K562 (cell line): ENCODE data around the gene PPP6R1. TPM values are rescaled to one million over a fixed set of nuclear protein-coding genes. Genes with fewer than 3 reads are reported as not detected.

ENCODE experiments used
- BHLHE40 ChIP-seq: IDR thresholded peaks from 2 replicates; pipeline ENCODE4 v1.6.1; 2011; ENCODE audit warnings: low read length, improper control_type of control experiment
- CREB5 ChIP-seq: fragments of 250-450 bp; sonication (Bioruptor Pico); IDR thresholded peaks from 2 replicates; pipeline ENCODE4 v1.5.0; 2020; ENCODE audit warnings: mild to moderate bottlenecking
- ELF4 ChIP-seq: fragments of 450-650 bp; formaldehyde crosslinking; IDR thresholded peaks from 2 replicates; pipeline ENCODE4 v1.4.0; 2022; ENCODE audit warnings: missing genetic modification characterization
- GABPB2 ChIP-seq: fragments of 250-450 bp; sonication (Bioruptor Pico); conservative IDR thresholded peaks from 2 replicates; pipeline ENCODE4 v1.5.1; 2021; ENCODE audit warnings: mild to moderate bottlenecking
- HDAC1 ChIP-seq, 2 experiments: fragments of 450-650 bp; IDR thresholded peaks; 2 replicates each; pipeline ENCODE4 v1.6.1; 2016 to 2017; ENCODE audit warnings: inconsistent platforms in 1 of 2, mild to moderate bottlenecking in 1 of 2, moderate library complexity in 1 of 2
- HIVEP1 ChIP-seq: fragments of 250-450 bp; sonication (Bioruptor Pico); IDR thresholded peaks from 2 replicates; pipeline ENCODE4 v1.4.0; 2020; ENCODE audit warnings: mild to moderate bottlenecking
- MXI1 ChIP-seq: IDR thresholded peaks from 2 replicates; pipeline ENCODE4 v1.6.1; 2011; ENCODE audit warnings: low read depth, mild to moderate bottlenecking, improper control_type of control experiment, low read length
- NFIX ChIP-seq: fragments of 250-450 bp; sonication (Bioruptor Pico); IDR thresholded peaks from 2 replicates; pipeline ENCODE4 v1.4.0; 2020; ENCODE audit warnings: low read depth, mild to moderate bottlenecking, moderate library complexity
- NRF1 ChIP-seq, 2 experiments: fragments of 450-650 bp; IDR thresholded peaks in 1 of 2; conservative IDR thresholded peaks in 1 of 2; 2 replicates each; pipeline ENCODE4 v1.6.1; 2014; ENCODE audit warnings: mild to moderate bottlenecking in 2 of 2
- SAFB2 ChIP-seq: fragments of 200-400 bp; formaldehyde crosslinking; IDR thresholded peaks from 2 replicates; pipeline ENCODE4 v1.6.1; 2018; ENCODE audit warnings: borderline replicate concordance, low read length, low read depth, moderate library complexity; ENCODE audit not compliant: severe bottlenecking
- SMARCE1 ChIP-seq: fragments of 450-650 bp; IDR thresholded peaks from 2 replicates; pipeline ENCODE4 v1.7.1; 2016; ENCODE audit warnings: mild to moderate bottlenecking
- TOE1 ChIP-seq, 2 experiments: fragments of 450-650 bp in 1 of 2; sonication (generic) in 1 of 2; formaldehyde crosslinking in 1 of 2; IDR thresholded peaks; 2 replicates each; pipeline versions ENCODE4 v1.7.1 to v1.8.0; 2016 to 2022; ENCODE audit warnings: borderline replicate concordance in 2 of 2, mild to moderate bottlenecking in 2 of 2, antibody characterized with exemption in 1 of 2, inconsistent platforms in 1 of 2, low read depth in 1 of 2, missing genetic modification reagents in 1 of 2, moderate library complexity in 1 of 2
- ZEB2 ChIP-seq: fragments of 450-650 bp; IDR thresholded peaks from 2 replicates; pipeline ENCODE4 v1.6.1; 2016
- ZFP36 ChIP-seq: fragments of 150-350 bp; IDR thresholded peaks from 2 replicates; pipeline ENCODE4 v1.6.1; 2018; ENCODE audit warnings: low read length, low read depth; ENCODE audit not compliant: partially characterized antibody
- ZNF431 ChIP-seq: sonication (generic); formaldehyde crosslinking; IDR thresholded peaks from 2 replicates; pipeline ENCODE4 v1.8.0; 2022; ENCODE audit warnings: mild to moderate bottlenecking, missing genetic modification reagents
- ZNF449 ChIP-seq: fragments of 250-450 bp; sonication (Bioruptor Pico); IDR thresholded peaks from 2 replicates; pipeline ENCODE4 v1.8.0; 2022; ENCODE audit warnings: moderate library complexity, mild to moderate bottlenecking, inconsistent platforms
- ZNF57 ChIP-seq: fragments of 450-650 bp; formaldehyde crosslinking; IDR thresholded peaks from 2 replicates; pipeline ENCODE4 v1.4.0; 2020; ENCODE audit warnings: mild to moderate bottlenecking, moderate library complexity
- polyA plus RNA-seq, 8 experiments: library from polyadenylated mRNA; depleted of rRNA in 4 of 8; stranded (reverse) in 5 of 8; unstranded in 3 of 8; fragments of >200 nt; fragmentation: Nextera tagmentation in 2 of 8; fragmentation: Illumina TruSeq in 1 of 8; extraction: Ambion mirVana in 2 of 8; extraction: Trizol in 1 of 8; gene quantifications; 2 replicates each; pipeline versions ENCODE4 v1.2.1 to v1.2.3, GENCODE V29; 2011 to 2014; ENCODE audit warnings: inconsistent platforms in 1 of 8, missing spikeins in 1 of 8
- total RNA-seq, 7 experiments: library from RNA; depleted of rRNA in 6 of 7; stranded (reverse); fragments of >200 nt in 6 of 7; fragmentation: Illumina TruSeq in 2 of 7; extraction: Trizol in 2 of 7; gene quantifications; 2 replicates each; pipeline versions ENCODE4 v1.2.1 to v1.2.3, GENCODE V29; 2011 to 2021; ENCODE audit warnings: low replicate concordance in 1 of 7
- TF ChIP-seq, protein P1 (sequence below): sonication (generic); formaldehyde crosslinking; IDR thresholded peaks from 2 replicates; pipeline ENCODE4 v1.8.0; 2022; ENCODE audit warnings: mild to moderate bottlenecking, missing genetic modification reagents

Gene PPP6R1
- total and polyA plus RNA-seq, 9 of the 15 experiments (the other 6 are each of a cell fraction or from before 2014, with no cell fraction given), result 0.48 to 135 (median 37.2) TPM

GRCh38 chr19:55206664-55207500 is 51.9 kb downstream of the PPP6R1 start (continued):
- TF ChIP-seq MXI1 (peak; percentile 40; the same call in 1 of the 2 replicates), HIVEP1 (no peak), SMARCE1 (peak; percentile 76), NRF1 (conservative IDR thresholded peaks at IDR 0.05 in 1 of 2, IDR thresholded peaks at IDR 0.05 in 1 of 2) (peak; percentile 49 to 59; a peak in 3 of 4 replicates), HDAC1 (IDR thresholded peaks at IDR 0.05) (0 out of 4 replicates have a peak, but pooled peaks of 1 of the 2 experiments have one; percentile 54), CREB5 (CRISPR knock-in tag) (no peak), GABPB2 (CRISPR knock-in tag) (no peak), ZNF449 (CRISPR knock-in tag) (no peak), BHLHE40 (peak; percentile 9; the same call in 1 of the 2 replicates), NFIX (no peak; the same call in 1 of the 2 replicates), ELF4 (CRISPR knock-in tag) (no peak), ZNF431 (no peak), ZEB2 (no peak), ZNF57 (CRISPR knock-in tag) (no peak), SAFB2 (no peak), ZFP36 (peak; percentile 11), TOE1 (IDR thresholded peaks at IDR 0.05; ENCODE audit: borderline replicate concordance) (no peak), TOE1 (CRISPR knock-in tag; IDR thresholded peaks at IDR 0.05; ENCODE audit: borderline replicate concordance, low read depth) (no peak)
- TF ChIP-seq, protein P1, sequence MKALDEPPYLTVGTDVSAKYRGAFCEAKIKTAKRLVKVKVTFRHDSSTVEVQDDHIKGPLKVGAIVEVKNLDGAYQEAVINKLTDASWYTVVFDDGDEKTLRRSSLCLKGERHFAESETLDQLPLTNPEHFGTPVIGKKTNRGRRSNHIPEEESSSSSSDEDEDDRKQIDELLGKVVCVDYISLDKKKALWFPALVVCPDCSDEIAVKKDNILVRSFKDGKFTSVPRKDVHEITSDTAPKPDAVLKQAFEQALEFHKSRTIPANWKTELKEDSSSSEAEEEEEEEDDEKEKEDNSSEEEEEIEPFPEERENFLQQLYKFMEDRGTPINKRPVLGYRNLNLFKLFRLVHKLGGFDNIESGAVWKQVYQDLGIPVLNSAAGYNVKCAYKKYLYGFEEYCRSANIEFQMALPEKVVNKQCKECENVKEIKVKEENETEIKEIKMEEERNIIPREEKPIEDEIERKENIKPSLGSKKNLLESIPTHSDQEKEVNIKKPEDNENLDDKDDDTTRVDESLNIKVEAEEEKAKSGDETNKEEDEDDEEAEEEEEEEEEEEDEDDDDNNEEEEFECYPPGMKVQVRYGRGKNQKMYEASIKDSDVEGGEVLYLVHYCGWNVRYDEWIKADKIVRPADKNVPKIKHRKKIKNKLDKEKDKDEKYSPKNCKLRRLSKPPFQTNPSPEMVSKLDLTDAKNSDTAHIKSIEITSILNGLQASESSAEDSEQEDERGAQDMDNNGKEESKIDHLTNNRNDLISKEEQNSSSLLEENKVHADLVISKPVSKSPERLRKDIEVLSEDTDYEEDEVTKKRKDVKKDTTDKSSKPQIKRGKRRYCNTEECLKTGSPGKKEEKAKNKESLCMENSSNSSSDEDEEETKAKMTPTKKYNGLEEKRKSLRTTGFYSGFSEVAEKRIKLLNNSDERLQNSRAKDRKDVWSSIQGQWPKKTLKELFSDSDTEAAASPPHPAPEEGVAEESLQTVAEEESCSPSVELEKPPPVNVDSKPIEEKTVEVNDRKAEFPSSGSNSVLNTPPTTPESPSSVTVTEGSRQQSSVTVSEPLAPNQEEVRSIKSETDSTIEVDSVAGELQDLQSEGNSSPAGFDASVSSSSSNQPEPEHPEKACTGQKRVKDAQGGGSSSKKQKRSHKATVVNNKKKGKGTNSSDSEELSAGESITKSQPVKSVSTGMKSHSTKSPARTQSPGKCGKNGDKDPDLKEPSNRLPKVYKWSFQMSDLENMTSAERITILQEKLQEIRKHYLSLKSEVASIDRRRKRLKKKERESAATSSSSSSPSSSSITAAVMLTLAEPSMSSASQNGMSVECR (CRISPR knock-in tag), result peak; percentile 87
